SK-N-MC (cell line): ENCODE measurements around the gene CHST3.

Source experiments
- EZH2 ChIP-seq: fragments of 200-600 bp; sonication (generic); IDR thresholded peaks from one replicate; pipeline ENCODE4 v1.6.1; 2017; ENCODE audit warnings: antibody characterized with exemption
- FOXP2 ChIP-seq: optimal IDR thresholded peaks from 2 replicates; pipeline ENCODE3; 2011; ENCODE audit warnings: mild to moderate bottlenecking, moderate library complexity; ENCODE audit not compliant: insufficient read depth; ENCODE audit errors: extremely low read length, control extremely low read depth
- POLR2AphosphoS5 ChIP-seq: IDR thresholded peaks from 2 replicates; pipeline ENCODE4 v1.6.1; 2012; ENCODE audit warnings: mild to moderate bottlenecking, low read depth, low read length, borderline replicate concordance

- no peak for TF ChIP-seq POLR2AphosphoS5
- TF ChIP-seq EZH2: no peak
- TF ChIP-seq FOXP2: no peak
These were observed 2.1 kb downstream of the CHST3 start for GRCh38 chr10:71966046-71967004.
